ENCODE measurements around the gene ARHGAP20.

The ARHGAP20 gene

GRCh38 chr11:110529043-110529442 is 183.2 kb downstream of the ARHGAP20 start:
- DNase-seq (ENCODE audit: low spot score in 2 of 2) (no peak), ATAC-seq (replicated peaks; ENCODE audit: extremely low read depth, poor library complexity, severe bottlenecking) (no peak)
- Mint-ChIP-seq H3K27me3 (no peaks in the 10 kb centered on the region), H3K4me3 (no peak overlapping the region), H3K9me3 (no peaks in the 10 kb centered on the region), H3K27ac (ENCODE audit: low read depth) (peak overlapping the region; percentile 64), H3K4me1 (peaks cover 46% of the 10 kb centered on the region), H3K36me3 (ENCODE audit: insufficient read depth) (no peaks in the 10 kb centered on the region)

GRCh38 chr11:110527146-110527545 is 185.1 kb downstream of the ARHGAP20 start:
- no peak for DNase-seq (ENCODE audit: low spot score in 2 of 2)

More at GRCh38 chr11:110527146-110527545, 185.1 kb downstream of the ARHGAP20 start:
- ATAC-seq (replicated peaks; ENCODE audit: extremely low read depth, poor library complexity, severe bottlenecking): no peak
- H3K36me3 Mint-ChIP-seq (ENCODE audit: insufficient read depth): no peaks in the 10 kb centered on the region
- H3K27me3 Mint-ChIP-seq: no peaks in the 10 kb centered on the region
- H3K9me3 Mint-ChIP-seq: no peaks in the 10 kb centered on the region
- peak overlapping the region; percentile 75 for H3K27ac Mint-ChIP-seq (ENCODE audit: low read depth)
- H3K4me1 Mint-ChIP-seq: peaks cover 65% of the 10 kb centered on the region
- peak overlapping the region; percentile 6 for H3K4me3 Mint-ChIP-seq
